Neural cell (in vitro differentiated cells): ENCODE results near the gene LIMD2. TPM values are rescaled to one million over a fixed set of nuclear protein-coding genes. Genes with fewer than 3 reads are reported as not detected.

Experiments
- H2AFZ ChIP-seq: fragments of 200-600, 300-800 bp; sonication (generic), shearing (Covaris generic); 2 replicates; pipeline ENCODE4 v1.6.0; 2014; ENCODE audit warnings: low read depth, mild to moderate bottlenecking, antibody characterized with exemption, low read length, moderate library complexity
- H3F3A ChIP-seq: fragments of 200-600 bp; shearing (Covaris generic); 2 replicates; pipeline ENCODE4 v1.6.1; 2016; ENCODE audit warnings: mild to moderate bottlenecking, moderate library complexity, mixed read lengths, antibody characterized with exemption, low read length; ENCODE audit not compliant: insufficient read depth, poor library complexity, severe bottlenecking
- H3K27ac ChIP-seq: fragments of 200-600, 300-800 bp; sonication (generic), shearing (Covaris generic); 2 replicates; pipeline ENCODE4 v1.5.1; 2014; ENCODE audit warnings: mild to moderate bottlenecking, low read length, moderate library complexity
- H3K27me3 ChIP-seq: fragments of 300-800, 200-600 bp; sonication (generic), shearing (Covaris generic); 2 replicates; pipeline ENCODE4 v1.6.0; 2014; ENCODE audit warnings: mild to moderate bottlenecking, low read depth, low read length, moderate library complexity; ENCODE audit not compliant: insufficient read depth
- H3K36me3 ChIP-seq: fragments of 300-800, 200-600 bp; sonication (generic), shearing (Covaris generic); 2 replicates; pipeline ENCODE4 v1.5.1; 2014; ENCODE audit warnings: mild to moderate bottlenecking, antibody characterized with exemption, low read length, moderate library complexity; ENCODE audit not compliant: insufficient read depth
- H3K4me2 ChIP-seq: fragments of 300-800, 200-600 bp; sonication (generic), shearing (Covaris generic); 2 replicates; pipeline ENCODE4 v1.6.0; 2014; ENCODE audit warnings: mild to moderate bottlenecking, low read length
- H3K4me3 ChIP-seq: fragments of 300-800, 200-600 bp; sonication (generic), shearing (Covaris generic); 2 replicates; pipeline ENCODE4 v1.5.1; 2014; ENCODE audit warnings: mild to moderate bottlenecking, low read length, moderate library complexity
- H3K79me2 ChIP-seq: fragments of 200-600 bp; shearing (Covaris generic); replicated peaks from 2 replicates; pipeline ENCODE4 v1.6.0; 2014; ENCODE audit warnings: mild to moderate bottlenecking, low read length, moderate library complexity; ENCODE audit not compliant: insufficient read depth
- H3K9ac ChIP-seq: fragments of 300-800, 200-600 bp; sonication (generic), shearing (Covaris generic); 2 replicates; pipeline ENCODE4 v1.6.1; 2016; ENCODE audit warnings: mild to moderate bottlenecking, low read length, mixed read lengths
- H3K9me2 ChIP-seq: fragments of 200-600 bp; shearing (Covaris generic); 2 replicates; pipeline ENCODE4 v1.6.1; 2016; ENCODE audit warnings: mild to moderate bottlenecking, low read length, mixed read lengths; ENCODE audit not compliant: insufficient read depth
- H3K9me3 ChIP-seq: fragments of 200-600, 300-800 bp; sonication (generic), shearing (Covaris generic); 2 replicates; pipeline ENCODE4 v1.6.1; 2016; ENCODE audit warnings: mild to moderate bottlenecking, mixed run types, low read length, moderate library complexity, mixed read lengths
- H4K20me1 ChIP-seq: fragments of 200-600 bp; shearing (Covaris generic); 2 replicates; pipeline ENCODE4 v1.6.1; 2016; ENCODE audit warnings: mild to moderate bottlenecking, mixed run types; ENCODE audit not compliant: insufficient read depth
- CTCF ChIP-seq: fragments of 450-650 bp; IDR thresholded peaks from 2 replicates; pipeline ENCODE4 v1.5.1; 2014; ENCODE audit warnings: antibody characterized with exemption, mild to moderate bottlenecking, moderate library complexity; ENCODE audit not compliant: poor library complexity, severe bottlenecking
- EP300 ChIP-seq: fragments of 450-650 bp; conservative IDR thresholded peaks from 2 replicates; pipeline ENCODE4 v1.6.1; 2014; ENCODE audit warnings: antibody characterized with exemption, mild to moderate bottlenecking, moderate library complexity; ENCODE audit not compliant: poor library complexity, severe bottlenecking
- EZH2 ChIP-seq: fragments of 200-600, 300-800 bp; shearing (Covaris generic), sonication (generic); IDR thresholded peaks from 2 replicates; pipeline ENCODE4 v1.6.1; 2014; ENCODE audit warnings: antibody characterized with exemption, low read length, borderline replicate concordance, mild to moderate bottlenecking; ENCODE audit not compliant: insufficient read depth, poor library complexity, severe bottlenecking
- MXI1 ChIP-seq: fragments of 450-650 bp; conservative IDR thresholded peaks from 2 replicates; pipeline ENCODE4 v1.6.1; 2014; ENCODE audit warnings: antibody characterized with exemption, mild to moderate bottlenecking; ENCODE audit not compliant: poor library complexity, severe bottlenecking
- POLR2AphosphoS5 ChIP-seq: IDR thresholded peaks from 2 replicates; pipeline ENCODE4 v1.6.1; 2012
- RAD21 ChIP-seq: fragments of 450-650 bp; conservative IDR thresholded peaks from 2 replicates; pipeline ENCODE4 v1.6.1; 2014; ENCODE audit warnings: antibody characterized with exemption, mild to moderate bottlenecking, moderate library complexity
- REST ChIP-seq: IDR thresholded peaks from 2 replicates; pipeline ENCODE4 v1.6.1; 2012; ENCODE audit warnings: borderline replicate concordance
- SMC3 ChIP-seq: fragments of 450-650 bp; conservative IDR thresholded peaks from 2 replicates; pipeline ENCODE4 v1.6.1; 2014; ENCODE audit warnings: antibody characterized with exemption, mild to moderate bottlenecking, moderate library complexity; ENCODE audit not compliant: poor library complexity
- TAF1 ChIP-seq: IDR thresholded peaks from 2 replicates; pipeline ENCODE4 v1.6.1; 2012; ENCODE audit warnings: low read depth
- polyA plus RNA-seq: library from polyadenylated mRNA; depleted of rRNA; stranded (reverse); fragments of >200 nt; gene quantifications from 2 replicates; pipeline ENCODE4 v1.2.3, GENCODE V29; 2014

The LIMD2 gene
- polyA plus RNA-seq, 1 donor from 2014 or later = 132 TPM

- TF ChIP-seq POLR2AphosphoS5 (no peak), SMC3 (no peak), EZH2 (no peak), MXI1 (no peak), EP300 (no peak), CTCF (no peak), REST (no peak), TAF1 (no peak), RAD21 (no peak)
- H3F3A ChIP-seq = no peaks in the 10 kb centered on the region
- no peaks in the 10 kb centered on the region for H3K9me2 ChIP-seq
- no peaks in the 10 kb centered on the region for H4K20me1 ChIP-seq
- no peaks in the 10 kb centered on the region for H3K9me3 ChIP-seq
- H3K79me2 ChIP-seq = no peaks in the 10 kb centered on the region
- peaks cover 4% of the 10 kb centered on the region for H3K36me3 ChIP-seq
- H3K9ac ChIP-seq = no peak overlapping the region
- no peak overlapping the region for H3K4me3 ChIP-seq
- no peak overlapping the region for H3K4me2 ChIP-seq
- no peak overlapping the region for H2AFZ ChIP-seq
- H3K27me3 ChIP-seq = no peaks in the 10 kb centered on the region
- H3K27ac ChIP-seq = no peak overlapping the region
These were observed 19.2 kb downstream of the LIMD2 start for GRCh38 chr17:63680700-63681099.

GRCh38 chr17:63679214-63679613, 20.7 kb downstream of the LIMD2 start:
- no peak overlapping the region for H3K27ac ChIP-seq
- H3K9ac ChIP-seq = no peak overlapping the region
- no peaks in the 10 kb centered on the region for H3K9me3 ChIP-seq
- H2AFZ ChIP-seq = no peak overlapping the region
- no peak overlapping the region for H3K4me3 ChIP-seq
- H4K20me1 ChIP-seq = no peaks in the 10 kb centered on the region
- H3F3A ChIP-seq = no peaks in the 10 kb centered on the region
- H3K9me2 ChIP-seq = no peaks in the 10 kb centered on the region
- TF ChIP-seq EP300 = no peak
- TF ChIP-seq MXI1 = no peak
- no peak for TF ChIP-seq REST
- no peak for TF ChIP-seq POLR2AphosphoS5
- TF ChIP-seq CTCF = no peak
- TF ChIP-seq TAF1 = no peak
- no peak for TF ChIP-seq RAD21
- no peak for TF ChIP-seq SMC3
- no peak for TF ChIP-seq EZH2
- H3K4me2 ChIP-seq = no peak overlapping the region
- no peaks in the 10 kb centered on the region for H3K79me2 ChIP-seq
- no peaks in the 10 kb centered on the region for H3K27me3 ChIP-seq
- peaks cover 4% of the 10 kb centered on the region for H3K36me3 ChIP-seq
